Endothelial cell of umbilical vein (primary cell): ENCODE measurements around the gene MACROD2. TPM values are rescaled to one million over a fixed set of nuclear protein-coding genes. Genes with fewer than 3 reads are reported as not detected.

ENCODE experiments used
- BruUV-seq: library from RNA; stranded (reverse); fragments of 400-500 nt; replicated peaks from 2 replicates; lab custom pipeline; 2021; lab: Mats Ljungman, UMichigan
- CTCF ChIA-PET: fragments of 300-600, 350-600 bp; sonication (Branson Sonifier 250); formaldehyde crosslinking; loops from one replicate; lab custom pipeline; 2021; ENCODE audit warnings: antibody characterized with exemption, inconsistent platforms; lab: Charles Lee
- POLR2A ChIA-PET: fragments of 300-600, 350-600 bp; sonication (Branson Sonifier 250); formaldehyde crosslinking; loops from one replicate; lab custom pipeline; 2021; ENCODE audit warnings: antibody characterized with exemption, inconsistent platforms; lab: Charles Lee
- DNase-seq: peaks from one replicate; pipeline ENCODE4 v3.0.0-alpha.2; 2011; ENCODE audit warnings: low read depth, low spot score
- FAIRE-seq: peaks from 2 replicates; lab custom pipeline; 2011; peaks lifted over from hg19 to GRCh38; lab: Jason Lieb, UNC
- H2AFZ ChIP-seq: 2 replicates; pipeline ENCODE4 v1.6.0; 2012; ENCODE audit warnings: low read depth, low read length, control low read depth, inconsistent platforms
- H3K27ac ChIP-seq: 2 replicates; pipeline ENCODE4 v1.5.1; 2011; ENCODE audit warnings: low read depth, mild to moderate bottlenecking, control low read depth, low read length, moderate library complexity; ENCODE audit not compliant: insufficient read depth
- H3K27me3 ChIP-seq, 2 experiments: 2 replicates each; pipeline versions ENCODE4 v1.6.0 to v1.6.1; 2011; ENCODE audit warnings: low read length in 2 of 2, mixed read lengths in 1 of 2; ENCODE audit not compliant: control insufficient read depth in 2 of 2, insufficient read depth in 2 of 2
- H3K36me3 ChIP-seq, 2 experiments: 2 replicates in 1 of 2; 3 replicates in 1 of 2; pipeline ENCODE4 v1.5.1; 2011; ENCODE audit warnings: low read length in 2 of 2, mild to moderate bottlenecking in 1 of 2, moderate library complexity in 1 of 2; ENCODE audit not compliant: control insufficient read depth in 2 of 2, insufficient read depth in 2 of 2; ENCODE audit errors: extremely low read depth in 1 of 2
- H3K4me1 ChIP-seq: 3 replicates; pipeline ENCODE4 v1.5.1; 2011; ENCODE audit warnings: mild to moderate bottlenecking, low read length; ENCODE audit not compliant: control insufficient read depth, insufficient read depth; ENCODE audit errors: extremely low read depth
- H3K4me2 ChIP-seq: 2 replicates; pipeline ENCODE4 v1.6.1; 2011; ENCODE audit warnings: low read length, control low read depth, mixed read lengths; ENCODE audit not compliant: insufficient read depth
- H3K4me3 ChIP-seq, 3 experiments: fragments of 200-600 bp in 1 of 3; sonication (generic), shearing (Covaris generic) in 1 of 3; replicated peaks in 1 of 3; 2 replicates each; pipeline ENCODE4 v1.5.1; 2011 to 2016; ENCODE audit warnings: control low read depth in 3 of 3, low read length in 3 of 3, mild to moderate bottlenecking in 2 of 3, inconsistent platforms in 1 of 3, low read depth in 1 of 3, moderate library complexity in 1 of 3; ENCODE audit not compliant: insufficient read depth in 1 of 3
- H3K79me2 ChIP-seq: 2 replicates; pipeline ENCODE4 v1.6.0; 2012; ENCODE audit warnings: low read length, inconsistent platforms; ENCODE audit not compliant: control insufficient read depth, insufficient read depth
- H3K9ac ChIP-seq: replicated peaks from 2 replicates; pipeline ENCODE3; 2011; ENCODE audit warnings: low read length, control low read depth; ENCODE audit not compliant: insufficient read depth; ENCODE audit errors: extremely low read depth
- H3K9me1 ChIP-seq: replicated peaks from 3 replicates; pipeline ENCODE4 v1.6.0; 2011; ENCODE audit warnings: mild to moderate bottlenecking, low read length; ENCODE audit not compliant: control insufficient read depth, insufficient read depth; ENCODE audit errors: extremely low read depth
- H3K9me3 ChIP-seq: replicated peaks from 2 replicates; pipeline ENCODE4 v1.5.1; 2012; ENCODE audit warnings: low read length, inconsistent platforms; ENCODE audit not compliant: control insufficient read depth, insufficient read depth
- H4K20me1 ChIP-seq: replicated peaks from 2 replicates; pipeline ENCODE3; 2011; ENCODE audit warnings: mild to moderate bottlenecking, low read length; ENCODE audit not compliant: control insufficient read depth, insufficient read depth; ENCODE audit errors: extremely low read depth
- CTCF ChIP-seq, 2 donors: IDR thresholded peaks; 1 replicate in 1 of 2; 2 replicates in 1 of 2; pipeline ENCODE4 v1.5.1; 2011; ENCODE audit warnings: low read length in 2 of 2, mild to moderate bottlenecking in 2 of 2, moderate library complexity in 2 of 2, control low read depth in 1 of 2, inconsistent platforms in 1 of 2, low read depth in 1 of 2; ENCODE audit not compliant: insufficient read depth in 1 of 2; ENCODE audit errors: extremely low read depth in 1 of 2
- EZH2 ChIP-seq: IDR thresholded peaks from 2 replicates; pipeline ENCODE4 v1.6.1; 2012; ENCODE audit warnings: borderline replicate concordance, low read depth, mild to moderate bottlenecking, moderate library complexity, low read length, inconsistent platforms; ENCODE audit not compliant: severe bottlenecking
- FOS ChIP-seq: IDR thresholded peaks from 2 replicates; pipeline ENCODE4 v1.6.1; 2011; ENCODE audit warnings: mild to moderate bottlenecking, low read length, moderate library complexity, borderline replicate concordance; ENCODE audit not compliant: insufficient read depth
- GATA2 ChIP-seq: IDR thresholded peaks from 2 replicates; pipeline ENCODE4 v1.7.0; 2011; ENCODE audit warnings: low read depth, mild to moderate bottlenecking, moderate library complexity, mixed read lengths, low read length; ENCODE audit not compliant: insufficient read length, insufficient read depth
- JUN ChIP-seq: IDR thresholded peaks from 2 replicates; pipeline ENCODE4 v1.6.1; 2011; ENCODE audit warnings: borderline replicate concordance, low read depth; ENCODE audit not compliant: insufficient read length, insufficient read depth
- MYC ChIP-seq: IDR thresholded peaks from one replicate; pipeline ENCODE4 v1.6.1; 2011; ENCODE audit warnings: mild to moderate bottlenecking, low read depth, low read length
- POLR2AphosphoS5 ChIP-seq: IDR thresholded peaks from 2 replicates; pipeline ENCODE4 v1.6.1; 2012; ENCODE audit warnings: low read depth, mild to moderate bottlenecking, control low read depth, low read length, moderate library complexity; ENCODE audit not compliant: insufficient read depth
- dilution Hi-C: fragments of 300-500 bp; cut with MboI; formaldehyde crosslinking; loops from one replicate; pipeline ENCODE4 v1.15.0; 2019; ENCODE audit warnings: low sequenced_read_pairs; ENCODE audit not compliant: extremely low pct_ligation_motif_present
- intact Hi-C: fragments of 100-400 bp; cut with micrococcal nuclease; formaldehyde crosslinking; loops from one replicate; pipeline ENCODE4 v1.10.0; 2022
- polyA plus RNA-seq, 4 experiments: library from polyadenylated mRNA; depleted of rRNA in 3 of 4; stranded (reverse) in 3 of 4; unstranded in 1 of 4; fragments of >200 nt; gene quantifications; 2 replicates each; pipeline versions ENCODE4 v1.2.1 to v1.2.3, GENCODE V29; 2011 to 2012; ENCODE audit warnings: missing spikeins in 1 of 4
- total RNA-seq: library from RNA; stranded (reverse); gene quantifications from 2 replicates; pipeline ENCODE4 v1.2.3, GENCODE V29; 2021

MACROD2 gene
- total and polyA plus RNA-seq, 2 donors (not counting 3 experiments of a cell fraction or from before 2014, with no cell fraction given) = 0.11 to 0.73 TPM

- H3K27me3 ChIP-seq = no peaks in the 10 kb centered on the region
- no peak for FAIRE-seq
- no peaks in the 10 kb centered on the region for H3K79me2 ChIP-seq
- TF ChIP-seq EZH2 = no peak
- TF ChIP-seq GATA2 = peak; percentile 65
- H3K4me2 ChIP-seq = no peak overlapping the region
- no peak for DNase-seq
- H3K36me3 ChIP-seq = no peaks in the 10 kb centered on the region
- dilution Hi-C loops = no loop called here
- no peak overlapping the region for H3K9ac ChIP-seq
- intact Hi-C loops = no loop called here
- no peaks in the 10 kb centered on the region for H4K20me1 ChIP-seq
- BruUV-seq = no TSS peak
- no peak overlapping the region for H2AFZ ChIP-seq
- no peaks in the 10 kb centered on the region for H3K9me3 ChIP-seq
- no peak overlapping the region for H3K27ac ChIP-seq
- ChIA-PET POLR2A (no interaction called here), CTCF (no interaction called here)
- H3K9me1 ChIP-seq = no peaks in the 10 kb centered on the region
- H3K4me3 ChIP-seq = no peak overlapping the region
- H3K4me1 ChIP-seq = peaks cover 7% of the 10 kb centered on the region
Observed at GRCh38 chr20:14885661-14886060, 890.3 kb downstream of the MACROD2 start.

GRCh38 chr20:14888134-14888533 lies 892.8 kb downstream of the MACROD2 start:
- no peak for DNase-seq
- no peak overlapping the region for H3K4me3 ChIP-seq
- no peaks in the 10 kb centered on the region for H4K20me1 ChIP-seq
- no TSS peak for BruUV-seq
- no peak for FAIRE-seq
- H3K79me2 ChIP-seq = no peaks in the 10 kb centered on the region
- dilution Hi-C loops = no loop called here
- ChIA-PET POLR2A (no interaction called here), CTCF (no interaction called here)
- intact Hi-C loops = no loop called here
- no peaks in the 10 kb centered on the region for H3K9me3 ChIP-seq
- H2AFZ ChIP-seq = no peak overlapping the region
- H3K9ac ChIP-seq = no peak overlapping the region
- H3K27me3 ChIP-seq = no peaks in the 10 kb centered on the region
- H3K36me3 ChIP-seq = no peaks in the 10 kb centered on the region
- TF ChIP-seq MYC = no peak
- no peak for TF ChIP-seq EZH2
- no peak for TF ChIP-seq CTCF (IDR thresholded peaks at IDR 0.05; ENCODE audit: extremely low read depth in 1 of 2, insufficient read depth in 1 of 2, low read depth in 1 of 2, low read length in 2 of 2)
- TF ChIP-seq GATA2 = no peak
- no peak for TF ChIP-seq FOS
- no peak for TF ChIP-seq JUN
- TF ChIP-seq POLR2AphosphoS5 = no peak
- H3K9me1 ChIP-seq = no peaks in the 10 kb centered on the region
- H3K27ac ChIP-seq = no peak overlapping the region
- peaks cover 7% of the 10 kb centered on the region for H3K4me1 ChIP-seq
- H3K4me2 ChIP-seq = no peak overlapping the region
